HG03280 (cell line): ENCODE measurements around the gene PALLD.

Experiments used
- ATAC-seq: cut with Tn5 transposase; IDR thresholded peaks from one replicate; pipeline ENCODE4 v1.9.1; 2021; ENCODE audit warnings: mild to moderate bottlenecking, moderate library complexity; ENCODE audit not compliant: unreplicated experiment

PALLD gene

DNA sequence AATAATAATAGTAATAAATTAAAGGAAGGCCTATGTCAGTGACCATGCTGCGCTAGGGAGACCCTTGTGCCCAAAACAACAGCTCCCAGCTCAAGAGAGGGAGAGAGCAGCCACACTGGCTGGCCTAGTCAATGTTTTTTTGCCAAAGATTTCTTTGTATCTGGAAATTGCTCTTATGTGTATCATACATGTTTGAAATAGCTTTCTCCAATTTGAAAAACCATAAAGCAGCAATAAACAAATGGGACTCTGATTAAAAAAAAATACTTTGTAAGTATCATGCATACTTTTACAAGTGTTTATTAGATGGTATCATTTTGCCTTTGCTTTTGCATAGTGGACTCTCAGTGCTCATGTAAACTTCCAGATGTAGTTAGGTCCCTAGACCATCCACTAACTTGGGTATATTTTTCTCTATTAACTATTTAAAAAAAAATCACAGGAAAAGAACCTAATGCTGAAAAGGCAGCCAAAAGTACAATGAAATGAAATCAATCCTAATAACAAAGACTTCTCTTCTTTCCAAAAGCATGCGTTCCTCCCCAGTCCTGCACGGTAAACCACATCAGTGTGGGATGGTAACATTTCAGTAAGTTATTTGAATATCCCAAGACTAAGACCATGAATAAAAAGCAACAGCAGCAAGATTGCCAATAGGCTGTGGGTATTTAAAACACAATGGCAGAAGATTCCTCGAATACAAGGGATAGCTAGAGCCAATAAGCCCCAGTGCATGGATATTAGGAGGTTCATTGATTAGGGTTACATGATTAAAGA is 117.6 kb downstream of the PALLD start:
- no peak for ATAC-seq

DNA sequence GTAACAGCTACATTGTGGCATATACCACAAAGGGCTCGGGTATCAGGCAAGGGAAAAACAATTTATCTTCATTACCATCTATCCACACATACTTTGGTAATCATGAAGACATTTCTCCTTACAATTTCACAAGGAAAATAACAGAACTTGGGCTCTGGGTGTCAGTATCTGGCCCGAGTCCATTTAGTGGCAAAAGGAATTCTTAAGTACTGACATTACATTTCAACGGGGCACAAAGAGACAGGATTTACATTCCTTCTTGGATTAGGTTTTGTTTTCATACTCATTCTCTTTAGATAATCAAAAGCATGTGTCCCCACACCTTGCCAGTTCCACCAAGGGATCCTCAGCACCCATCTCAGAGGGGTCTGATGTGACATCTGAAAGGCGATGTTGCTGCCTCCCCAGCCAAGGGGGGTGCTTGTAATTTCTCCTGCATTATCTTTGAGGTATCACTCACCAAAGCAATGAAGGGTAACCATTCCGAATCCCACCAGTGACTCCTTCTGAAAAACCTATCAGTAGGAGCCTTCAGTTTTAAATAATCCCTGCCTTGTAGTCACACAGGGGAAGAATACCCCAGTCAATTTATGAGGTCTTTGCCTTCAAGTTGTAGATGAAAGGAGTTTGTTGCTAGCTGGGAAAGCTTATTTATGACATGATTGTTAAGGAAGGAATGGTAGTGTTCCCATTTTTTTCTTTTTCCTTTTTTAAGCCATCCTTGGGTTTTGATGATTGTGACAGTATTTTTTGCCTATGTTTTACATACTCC is 118.6 kb downstream of the PALLD start:
- no peak for ATAC-seq

DNA sequence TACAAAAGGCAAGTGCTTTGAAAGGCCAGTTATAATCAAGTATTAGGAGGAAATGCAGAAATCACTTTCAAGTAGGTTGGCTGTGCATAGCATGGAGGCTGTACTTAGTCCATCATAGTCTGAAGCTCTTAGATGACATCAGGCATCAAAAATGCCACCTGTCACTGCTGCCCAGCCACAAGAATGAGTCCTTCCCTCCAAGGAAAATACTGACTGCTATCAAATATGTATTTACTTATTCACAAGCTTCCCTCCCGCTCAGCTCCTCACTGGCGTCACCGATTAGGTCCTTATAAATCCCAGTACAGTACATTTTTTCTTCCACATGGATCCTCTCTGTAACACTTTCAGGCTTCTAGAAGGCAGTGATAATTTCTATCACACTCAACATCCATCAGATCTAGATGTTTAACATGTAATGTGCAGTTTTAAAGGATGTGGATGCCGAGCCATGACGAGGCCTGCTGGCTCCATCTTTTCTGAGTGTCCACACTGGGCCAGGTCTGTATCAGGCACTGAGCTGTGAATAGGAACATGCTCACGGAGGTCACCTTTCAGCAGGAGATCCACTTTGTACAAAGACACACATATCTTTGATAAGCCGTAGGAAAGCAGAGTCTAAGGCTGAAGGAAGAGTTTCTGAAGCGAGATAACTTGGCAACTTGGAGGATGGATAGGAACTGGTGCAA is 121.9 kb downstream of the PALLD start:
- ATAC-seq, result no peak

DNA sequence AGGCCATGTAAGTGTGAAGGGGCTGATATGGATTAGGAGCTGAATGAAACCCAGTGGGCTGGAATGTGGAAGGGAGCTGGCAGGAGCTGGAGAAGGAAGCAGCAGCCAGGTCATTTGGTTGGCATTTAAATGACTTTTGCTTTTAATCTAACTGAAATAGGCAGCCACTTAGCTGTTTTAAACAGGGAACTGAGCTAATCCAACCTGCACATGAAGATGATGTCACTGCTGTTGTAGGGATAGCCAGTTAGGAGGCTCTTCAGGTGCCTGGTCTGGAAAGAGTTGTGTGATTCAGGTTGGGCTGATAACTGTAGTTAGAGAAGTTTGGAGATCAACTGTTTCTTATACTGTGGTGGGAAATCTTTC is 122.4 kb downstream of the PALLD start:
- ATAC-seq, result no peak

GRCh38 chr4:168621806-168622589 is 125.1 kb downstream of the PALLD start:
- no peak for ATAC-seq

GRCh38 chr4:168622600-168622999 is 125.7 kb downstream of the PALLD start:
- no peak for ATAC-seq

DNA sequence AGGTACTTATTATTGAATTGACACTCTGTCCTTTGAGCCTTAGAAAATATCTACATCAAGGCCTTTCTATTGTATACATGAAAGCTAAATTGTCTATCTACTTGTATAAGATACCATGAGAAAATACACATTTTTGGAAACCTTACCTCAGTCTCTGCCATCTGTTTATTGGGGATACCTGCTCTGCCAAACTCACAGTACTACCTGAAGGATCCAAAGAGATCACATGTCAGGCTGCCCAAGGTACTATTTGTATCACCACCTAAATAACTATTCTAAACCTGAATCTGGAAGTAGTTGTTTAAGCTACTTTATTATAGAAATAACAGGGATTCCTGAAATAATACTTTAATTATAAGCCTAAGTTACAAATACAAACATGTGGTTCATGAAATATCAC is 126.2 kb downstream of the PALLD start:
- ATAC-seq, result no peak

DNA sequence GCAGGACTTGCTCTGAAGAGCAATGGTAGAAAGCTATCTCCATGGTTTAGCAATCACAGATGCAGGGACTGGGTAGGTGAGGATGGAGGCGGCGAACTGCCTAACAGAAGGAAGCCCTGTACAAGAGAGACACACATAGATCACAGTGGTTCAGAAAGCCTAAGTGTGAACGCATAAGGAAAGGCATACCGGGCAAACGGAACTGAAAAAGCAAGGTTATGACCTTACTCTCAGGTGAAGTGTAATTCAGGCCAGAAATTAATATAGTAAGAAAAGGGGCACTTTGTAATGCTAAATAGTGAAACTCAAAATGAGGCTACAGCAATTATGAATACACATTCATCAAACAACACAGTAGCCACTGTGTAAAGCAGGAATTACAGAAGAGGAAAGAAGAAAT is 126.6 kb downstream of the PALLD start:
- ATAC-seq, result no peak

- no peak for ATAC-seq
Measured at GRCh38 chr4:168628251-168628650, 131.4 kb downstream of the PALLD start.

DNA sequence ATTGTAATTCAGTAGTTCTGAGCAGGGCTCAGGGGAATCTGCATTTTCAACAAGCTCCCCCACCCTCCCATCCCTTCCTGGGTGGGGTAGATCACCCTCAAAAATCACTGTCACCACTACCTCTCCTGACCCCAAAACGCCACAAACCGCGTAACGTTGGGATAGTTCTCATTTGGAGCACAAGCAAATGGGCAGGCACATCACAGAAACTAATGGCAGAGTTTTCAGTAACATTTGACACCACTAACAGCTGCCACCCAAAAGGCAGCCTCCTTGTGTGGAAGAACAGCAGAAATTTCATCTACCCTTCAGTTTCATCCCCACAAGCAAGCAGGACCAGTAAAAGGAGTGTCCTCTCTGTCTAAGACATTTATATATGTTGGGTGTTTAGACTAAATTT is 132.7 kb downstream of the PALLD start:
- ATAC-seq, result no peak

GRCh38 chr4:168630445-168631187 is 133.8 kb downstream of the PALLD start:
- ATAC-seq, result no peak

DNA sequence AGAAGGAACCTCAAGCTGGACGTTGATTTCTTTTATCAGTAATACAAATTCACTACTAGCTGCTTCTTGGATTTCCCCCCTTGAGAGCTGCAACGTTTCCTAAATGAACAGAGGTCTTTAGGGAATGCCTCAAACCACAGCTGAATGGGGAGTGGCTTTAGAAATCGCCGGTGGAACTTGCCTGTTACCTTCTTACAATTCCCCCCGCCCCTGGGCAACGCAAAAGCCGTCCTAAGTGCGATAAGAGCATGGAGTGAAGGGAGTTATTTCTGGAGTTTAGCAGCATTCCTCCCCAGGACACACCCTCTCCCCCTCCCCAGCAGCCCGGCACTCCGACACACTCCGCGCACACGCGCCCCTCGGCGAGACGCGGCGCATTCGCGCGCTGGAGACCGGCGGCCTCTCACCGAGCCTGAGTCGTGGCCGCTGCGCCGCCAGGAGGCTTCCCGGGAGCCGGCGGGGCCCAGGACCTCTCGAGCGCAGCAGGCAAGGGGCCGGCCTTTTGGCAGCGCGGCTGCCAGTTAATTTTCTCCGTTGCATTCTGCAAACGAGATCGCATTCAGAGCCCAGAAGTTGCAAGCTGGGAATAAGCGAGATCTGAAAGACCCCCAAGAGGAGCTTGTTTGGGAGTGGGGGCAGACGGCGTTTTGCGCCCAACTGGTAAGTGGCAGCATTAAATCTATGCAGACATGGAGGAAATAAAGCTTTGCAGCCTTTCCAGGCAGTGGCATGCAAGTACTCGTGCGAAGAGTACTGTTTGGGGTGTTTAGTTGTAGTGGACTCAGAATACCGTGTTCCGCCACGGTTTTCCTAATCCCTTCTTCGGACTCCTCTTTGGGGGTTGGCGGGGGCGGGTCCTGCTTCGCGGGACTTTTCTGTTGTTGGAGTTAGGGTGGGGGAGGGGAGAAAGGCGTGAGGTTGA is 134.7 kb downstream of the PALLD start:
- no peak for ATAC-seq

DNA sequence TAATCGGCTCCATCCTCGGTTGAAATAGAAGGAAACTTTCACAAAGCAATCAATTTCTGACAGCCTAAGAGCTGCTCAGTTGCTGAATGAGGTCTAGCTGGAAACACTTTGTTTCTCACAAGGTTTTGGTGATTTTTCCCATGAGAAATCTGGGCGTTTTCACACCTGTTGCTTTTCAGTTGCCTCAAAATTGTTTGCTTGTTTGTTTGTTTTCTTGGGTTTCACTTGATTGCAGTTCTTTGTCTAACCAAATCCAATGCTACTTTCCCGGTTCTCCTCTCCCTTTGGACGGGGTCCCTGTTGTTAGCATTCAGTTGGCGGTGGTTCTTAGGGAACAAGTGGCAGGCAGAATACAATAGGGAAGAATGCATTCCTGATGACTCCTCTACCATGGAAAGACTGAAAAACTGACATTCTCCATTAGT is 135.5 kb downstream of the PALLD start:
- no peak for ATAC-seq

DNA sequence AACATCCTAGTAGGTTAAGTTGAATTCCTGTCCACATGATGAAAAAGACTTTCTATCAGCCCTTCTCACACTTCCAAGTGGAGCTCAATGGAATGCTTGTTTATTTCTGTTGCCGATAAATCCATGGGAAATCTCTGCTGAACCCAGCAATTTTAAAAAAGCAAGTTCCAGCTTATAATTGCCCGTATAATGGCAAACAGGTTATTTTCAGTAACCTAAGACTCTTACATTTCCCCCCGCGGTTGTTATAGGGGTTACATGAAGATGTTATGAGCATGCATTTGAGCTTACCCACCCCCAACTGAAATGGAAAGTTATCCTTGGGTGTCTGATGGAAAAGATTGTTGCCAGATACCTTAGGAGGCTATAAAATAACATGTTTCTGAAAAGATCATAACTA is 136.2 kb downstream of the PALLD start:
- ATAC-seq, result no peak

- ATAC-seq, result no peak
Measured at GRCh38 chr4:168633496-168633895, 136.6 kb downstream of the PALLD start.

GRCh38 chr4:168634276-168634802 is 137.5 kb downstream of the PALLD start:
- no peak for ATAC-seq

- ATAC-seq, result no peak
Measured at GRCh38 chr4:168636040-168636439, 139.2 kb downstream of the PALLD start.

- no peak for ATAC-seq
Measured at GRCh38 chr4:168636506-168637196, 139.8 kb downstream of the PALLD start.
